Prostate gland (tissue), 2 donors: Measurements from ENCODE around the gene BASP1.

ENCODE experiments used
- CTCF ChIP-seq, 4 experiments: fragments of 200-600 bp in 2 of 4; fragments of 450-650 bp in 2 of 4; sonication (generic) in 2 of 4; IDR thresholded peaks; 1 replicate in 3 of 4; 2 replicates in 1 of 4; pipeline ENCODE4 v1.5.1; 2016 to 2019; ENCODE audit warnings: antibody characterized with exemption in 4 of 4, mild to moderate bottlenecking in 2 of 4, moderate library complexity in 2 of 4
- POLR2A ChIP-seq: fragments of 450-650 bp; IDR thresholded peaks from one replicate; pipeline ENCODE4 v1.6.1; 2016; ENCODE audit warnings: antibody characterized with exemption, mild to moderate bottlenecking
- POLR2AphosphoS5 ChIP-seq: sonication (generic); formaldehyde crosslinking; IDR thresholded peaks from one replicate; pipeline ENCODE4 v1.6.1; 2017; ENCODE audit warnings: antibody characterized with exemption

- no peak for TF ChIP-seq CTCF (IDR thresholded peaks at IDR 0.05)
- no peak for TF ChIP-seq POLR2A
- no peak for TF ChIP-seq POLR2AphosphoS5
Observed at GRCh38 chr5:17314907-17315471, 97.6 kb downstream of the BASP1 start.
